ENCODE measurements around the gene HEXA.

- TF ChIP-seq CTCF (conservative IDR thresholded peaks at IDR 0.05 in 1 of 2, IDR thresholded peaks at IDR 0.05 in 1 of 2; ENCODE audit: low read depth in 1 of 2, low read length in 2 of 2), result no peak
- TF ChIP-seq EZH2 (IDR thresholded peaks at IDR 0.05; ENCODE audit: low read length, missing control alignments), result no peak
Observed at GRCh38 chr15:72387741-72388140, 11.9 kb upstream of the HEXA start.
